Liver (tissue), 9 donors: ENCODE results near the gene MPP1. TPM values are rescaled to one million over a fixed set of nuclear protein-coding genes. Genes with fewer than 3 reads are reported as not detected.
A peak's percentile ranks its signal among the peaks of the same experiment; 100 is the strongest.

Experiments used
- DNase-seq: peaks from one replicate; pipeline ENCODE4 v3.0.0-alpha.2; 2017; ENCODE audit warnings: low spot score
- H3K27ac ChIP-seq, 2 donors: one replicate each; pipeline ENCODE4 v1.7.0; 2013; ENCODE audit warnings: inconsistent platforms in 2 of 2, low read length in 2 of 2, control low read depth in 1 of 2, low read depth in 1 of 2, mild to moderate bottlenecking in 1 of 2
- H3K27me3 ChIP-seq, 4 donors: one replicate each; pipeline versions ENCODE4 v1.6.1 to v1.7.0; 2013; ENCODE audit warnings: low read length in 3 of 4, inconsistent platforms in 1 of 4, mild to moderate bottlenecking in 1 of 4, moderate library complexity in 1 of 4; ENCODE audit not compliant: control insufficient read depth in 4 of 4, insufficient read depth in 4 of 4
- H3K36me3 ChIP-seq, 4 donors: one replicate each; pipeline versions ENCODE4 v1.6.1 to v1.7.0; 2013; ENCODE audit warnings: low read length in 3 of 4, mild to moderate bottlenecking in 3 of 4, low read depth in 1 of 4, moderate library complexity in 1 of 4; ENCODE audit not compliant: control insufficient read depth in 4 of 4, insufficient read depth in 3 of 4
- H3K4me1 ChIP-seq, 4 donors: one replicate each; pipeline versions ENCODE4 v1.6.1 to v1.7.0; 2013; ENCODE audit warnings: low read length in 3 of 4, mild to moderate bottlenecking in 3 of 4, moderate library complexity in 1 of 4; ENCODE audit not compliant: control insufficient read depth in 4 of 4, insufficient read depth in 4 of 4
- H3K4me3 ChIP-seq, 3 donors: one replicate each; pipeline versions ENCODE4 v1.6.1 to v1.7.0; 2013; ENCODE audit warnings: low read length in 3 of 3, control low read depth in 1 of 3, low read depth in 1 of 3, mild to moderate bottlenecking in 1 of 3
- H3K9ac ChIP-seq, 2 donors: one replicate each; pipeline ENCODE4 v1.7.0; 2013; ENCODE audit warnings: low read length in 2 of 2, mild to moderate bottlenecking in 2 of 2, moderate library complexity in 2 of 2, control low read depth in 1 of 2, low read depth in 1 of 2
- H3K9me3 ChIP-seq, 4 donors: one replicate each; pipeline versions ENCODE4 v1.6.1 to v1.7.0; 2013; ENCODE audit warnings: low read length in 3 of 4; ENCODE audit not compliant: control insufficient read depth in 4 of 4
- EGR1 ChIP-seq, 2 donors: IDR thresholded peaks; 2 replicates each; pipeline ENCODE4 v1.6.1; 2016 to 2018; ENCODE audit warnings: antibody characterized with exemption in 2 of 2, low read depth in 2 of 2
- FOXA2 ChIP-seq: IDR thresholded peaks from 2 replicates; pipeline ENCODE4 v1.6.1; 2016; ENCODE audit warnings: antibody characterized with exemption
- HNF4A ChIP-seq, 2 donors: conservative IDR thresholded peaks; 2 replicates each; pipeline ENCODE4 v1.6.1; 2016; ENCODE audit warnings: antibody characterized with exemption in 2 of 2, mild to moderate bottlenecking in 2 of 2
- JUND ChIP-seq, 2 donors: IDR thresholded peaks; 2 replicates each; pipeline ENCODE4 v1.6.1; 2016; ENCODE audit warnings: antibody characterized with exemption in 2 of 2
- NR2F2 ChIP-seq: IDR thresholded peaks from 2 replicates; pipeline ENCODE4 v1.6.1; 2016; ENCODE audit warnings: antibody characterized with exemption
- REST ChIP-seq: IDR thresholded peaks from 2 replicates; pipeline ENCODE4 v1.6.1; 2016; ENCODE audit warnings: antibody characterized with exemption, mild to moderate bottlenecking
- RXRA ChIP-seq, 2 donors: IDR thresholded peaks; 2 replicates each; pipeline ENCODE4 v1.6.1; 2017 to 2018; ENCODE audit warnings: antibody characterized with exemption in 2 of 2, mild to moderate bottlenecking in 1 of 2
- SP1 ChIP-seq: IDR thresholded peaks from 2 replicates; pipeline ENCODE4 v1.6.1; 2018; ENCODE audit warnings: antibody characterized with exemption, mild to moderate bottlenecking
- YY1 ChIP-seq: IDR thresholded peaks from 2 replicates; pipeline ENCODE4 v1.6.1; 2016; ENCODE audit warnings: antibody characterized with exemption, mild to moderate bottlenecking
- WGBS: extraction: QIAGEN DNeasy Blood & Tissue Kit; methylation state at CpG from one replicate; pipeline ENCODE4 v1.1.7; 2013; 5-methylcytosine and 5-hydroxymethylcytosine counted together
- polyA plus RNA-seq, 2 donors: library from polyadenylated mRNA; stranded (reverse) in 1 of 2; unstranded in 1 of 2; fragments of 200-250 nt in 1 of 2; fragments of >200 nt in 1 of 2; fragmentation: Nextera tagmentation in 1 of 2; extraction: Ambion mirVana in 1 of 2; gene quantifications; one replicate each; pipeline versions ENCODE4 v1.2.1 to v1.2.3, GENCODE V29; 2013 to 2015
- total RNA-seq, 2 donors: library from RNA; depleted of rRNA; stranded (reverse); fragments of >200 nt; gene quantifications; one replicate each; pipeline ENCODE4 v1.2.3, GENCODE V29; 2014
- TF ChIP-seq, protein P1 (sequence below): IDR thresholded peaks from 2 replicates; pipeline ENCODE4 v1.6.1; 2016; ENCODE audit warnings: antibody characterized with exemption
- TF ChIP-seq, protein P2 (sequence below): fragments of 150-350 bp; IDR thresholded peaks from 2 replicates; pipeline ENCODE4 v1.5.1; 2017; ENCODE audit warnings: improper control_type of control experiment, low read depth, low read length; ENCODE audit not compliant: missing input control
- donor health status: healthy.
- donor health status: healthy.
- donor health status: healthy.
- donor health status: healthy.
- donor health status: healthy.

The MPP1 gene
- total and polyA plus RNA-seq, 4 donors = 13.8 to 168 (median 23.4) TPM

DNA sequence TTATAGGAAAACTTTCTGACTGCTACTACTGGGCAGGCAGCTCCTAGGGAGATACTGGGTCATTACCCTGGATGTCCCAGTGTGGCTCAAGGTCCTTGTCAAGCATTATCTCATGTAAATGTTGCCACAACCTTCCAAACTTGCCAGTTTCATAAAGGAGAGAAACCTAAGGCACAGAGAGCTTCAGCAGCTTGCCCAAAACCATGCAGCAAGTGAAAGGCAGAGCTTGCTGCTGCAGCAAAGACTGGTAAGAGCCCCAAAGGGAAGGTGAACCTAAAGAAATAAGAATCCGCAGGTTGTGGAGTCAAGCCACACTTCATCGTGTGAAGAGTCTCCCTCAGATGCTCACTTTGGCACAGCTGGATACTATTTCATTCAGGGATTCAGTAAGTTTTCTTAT is 2.3 kb downstream of the MPP1 start (continued):
- TF ChIP-seq REST = no peak

DNA sequence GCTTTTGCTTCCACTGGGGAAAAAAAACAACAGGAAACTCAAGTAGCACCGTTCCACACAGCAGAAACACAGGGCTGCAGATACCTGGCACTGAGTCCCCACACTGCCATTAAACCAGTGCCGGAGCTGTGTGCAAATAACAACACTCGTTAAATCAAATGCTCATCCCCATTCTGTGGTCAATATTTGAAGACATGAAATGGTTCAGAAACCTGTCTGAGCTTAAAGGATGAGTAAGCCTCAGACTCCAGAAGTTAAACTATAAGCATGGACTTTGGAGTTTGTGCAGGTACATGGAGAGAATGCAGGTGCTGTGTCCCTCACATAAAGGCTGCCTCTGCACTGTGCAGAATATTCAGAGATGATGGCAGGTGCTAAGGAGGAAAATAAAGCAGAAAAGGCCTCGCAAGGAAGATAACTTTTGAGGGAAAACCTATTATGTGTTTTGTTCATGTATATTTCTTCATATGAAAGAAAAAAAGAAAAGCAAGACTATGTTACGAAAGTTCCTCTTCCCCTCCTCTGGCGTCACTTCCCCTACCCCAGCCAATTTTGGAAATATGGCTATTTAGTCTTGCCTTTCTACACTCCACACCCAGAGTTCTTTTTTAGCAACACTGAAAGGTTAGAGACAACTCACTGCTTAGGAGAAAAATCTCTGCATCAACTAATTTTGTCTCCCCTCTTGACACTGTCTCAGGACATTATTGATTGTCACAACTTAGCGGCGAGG is 4.6 kb downstream of the MPP1 start:
- no peaks in the 10 kb centered on the region for H3K9me3 ChIP-seq
- TF ChIP-seq, protein P1, sequence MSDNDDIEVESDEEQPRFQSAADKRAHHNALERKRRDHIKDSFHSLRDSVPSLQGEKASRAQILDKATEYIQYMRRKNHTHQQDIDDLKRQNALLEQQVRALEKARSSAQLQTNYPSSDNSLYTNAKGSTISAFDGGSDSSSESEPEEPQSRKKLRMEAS = no peak
- TF ChIP-seq FOXA2 (no peak), HNF4A (conservative IDR thresholded peaks at IDR 0.05) (peak in 1 of 2 donors; percentile 19), JUND (IDR thresholded peaks at IDR 0.05) (no peak), SP1 (no peak), YY1 (no peak), EGR1 (IDR thresholded peaks at IDR 0.05; ENCODE audit: low read depth in 2 of 2) (no peak)
- TF ChIP-seq, protein P2, sequence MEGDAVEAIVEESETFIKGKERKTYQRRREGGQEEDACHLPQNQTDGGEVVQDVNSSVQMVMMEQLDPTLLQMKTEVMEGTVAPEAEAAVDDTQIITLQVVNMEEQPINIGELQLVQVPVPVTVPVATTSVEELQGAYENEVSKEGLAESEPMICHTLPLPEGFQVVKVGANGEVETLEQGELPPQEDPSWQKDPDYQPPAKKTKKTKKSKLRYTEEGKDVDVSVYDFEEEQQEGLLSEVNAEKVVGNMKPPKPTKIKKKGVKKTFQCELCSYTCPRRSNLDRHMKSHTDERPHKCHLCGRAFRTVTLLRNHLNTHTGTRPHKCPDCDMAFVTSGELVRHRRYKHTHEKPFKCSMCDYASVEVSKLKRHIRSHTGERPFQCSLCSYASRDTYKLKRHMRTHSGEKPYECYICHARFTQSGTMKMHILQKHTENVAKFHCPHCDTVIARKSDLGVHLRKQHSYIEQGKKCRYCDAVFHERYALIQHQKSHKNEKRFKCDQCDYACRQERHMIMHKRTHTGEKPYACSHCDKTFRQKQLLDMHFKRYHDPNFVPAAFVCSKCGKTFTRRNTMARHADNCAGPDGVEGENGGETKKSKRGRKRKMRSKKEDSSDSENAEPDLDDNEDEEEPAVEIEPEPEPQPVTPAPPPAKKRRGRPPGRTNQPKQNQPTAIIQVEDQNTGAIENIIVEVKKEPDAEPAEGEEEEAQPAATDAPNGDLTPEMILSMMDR = no peak
- peak overlapping the region; percentile 53 to 75 for H3K27ac ChIP-seq
- H3K4me3 ChIP-seq = no peak overlapping the region
- DNase-seq = no peak
- no peaks in the 10 kb centered on the region for H3K36me3 ChIP-seq
- no peak overlapping the region for H3K9ac ChIP-seq
- peaks cover 9 to 43% (median 27%) of the 10 kb centered on the region in 4 donors for H3K4me1 ChIP-seq
- WGBS = 51% methylated on average over 8 of the region's 8 CpGs
- no peaks in the 10 kb centered on the region for H3K27me3 ChIP-seq

DNA sequence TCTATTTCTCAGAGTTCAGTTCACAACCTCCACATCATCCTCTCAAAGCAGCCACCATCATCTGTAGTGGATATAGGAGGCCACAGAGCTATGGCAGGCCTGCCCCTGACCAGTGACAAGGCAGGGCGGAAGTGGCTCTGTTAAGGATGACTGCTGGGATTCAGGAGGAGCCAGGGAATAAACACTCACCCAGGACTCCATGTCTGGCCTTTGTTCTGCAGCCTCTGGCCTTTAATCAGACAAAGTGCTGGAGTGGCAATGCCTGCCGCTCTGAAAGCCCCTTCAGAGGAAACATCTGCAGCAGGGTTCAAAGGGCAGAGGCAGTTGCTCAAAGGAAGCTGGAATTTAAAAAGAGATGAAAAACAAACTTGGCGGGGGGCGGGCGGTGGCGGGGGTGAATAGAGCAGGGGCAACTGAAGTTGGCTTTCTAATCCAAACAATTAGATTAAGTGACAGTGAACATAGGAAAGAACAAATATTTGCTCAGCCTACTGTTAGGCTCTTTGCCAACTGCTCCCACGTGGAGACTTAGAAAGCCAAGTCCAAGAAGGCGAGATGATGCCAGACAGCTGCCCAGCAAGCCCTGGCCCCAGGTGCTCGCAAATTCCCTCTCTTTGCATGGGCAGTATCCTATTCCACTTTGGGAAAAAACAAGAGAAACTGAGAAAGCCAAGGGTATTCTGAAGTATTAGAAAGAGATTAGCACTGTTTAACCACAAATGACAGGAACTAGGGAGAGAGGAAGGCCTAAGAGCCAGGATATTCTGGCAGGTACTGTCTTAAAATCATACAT is 5.5 kb downstream of the MPP1 start:
- Histone ChIP-seq H3K4me3 (no peak overlapping the region), H3K27ac (peak overlapping the region; percentile 53 to 75), H3K9ac (no peak overlapping the region), H3K27me3 (no peaks in the 10 kb centered on the region), H3K36me3 (no peaks in the 10 kb centered on the region), H3K4me1 (peaks cover 10 to 43% (median 27%) of the 10 kb centered on the region in 4 donors), H3K9me3 (no peaks in the 10 kb centered on the region)
- TF ChIP-seq RXRA (IDR thresholded peaks at IDR 0.05) = no peak
- TF ChIP-seq REST = no peak
- TF ChIP-seq HNF4A (conservative IDR thresholded peaks at IDR 0.05) = peak; percentile 16 to 28
- TF ChIP-seq, protein P1 = no peak
- TF ChIP-seq NR2F2 = peak; percentile 92
- DNase-seq = no peak
- 19% methylated on average over 9 of the region's 9 CpGs for WGBS
